Measurements from ENCODE around the gene NAV2. TPM values are rescaled to one million over a fixed set of nuclear protein-coding genes. Genes with fewer than 3 reads are reported as not detected.

NAV2 gene
- total RNA-seq, 1 experiment from 2014 or later: 46.3 TPM

- no peak overlapping the region for H3K56ac ChIP-seq (ENCODE audit: insufficient read length, low read depth, low read length)
- no peaks in the 10 kb centered on the region for H3K27me3 Mint-ChIP-seq (ENCODE audit: low read depth)
- WGBS (ENCODE audit: extremely low coverage, insufficient read length, low lambda C conversion rate): no CpG with 5 or more reads among the region's 2 CpGs
- H4K20me1 ChIP-seq (ENCODE audit: control insufficient read depth, insufficient read depth, insufficient read length): no peaks in the 10 kb centered on the region
- H2BK12ac ChIP-seq (ENCODE audit: insufficient read length, low read depth, low read length): no peak overlapping the region
- no peak overlapping the region for H3K4ac ChIP-seq (ENCODE audit: low read depth, low read length)
- no peak overlapping the region for H3K14ac ChIP-seq (ENCODE audit: insufficient read depth, low read length)
- no peak overlapping the region for H4K8ac ChIP-seq (replicated peaks; ENCODE audit: insufficient read length, low read depth, low read length)
- TF ChIP-seq, protein P1, sequence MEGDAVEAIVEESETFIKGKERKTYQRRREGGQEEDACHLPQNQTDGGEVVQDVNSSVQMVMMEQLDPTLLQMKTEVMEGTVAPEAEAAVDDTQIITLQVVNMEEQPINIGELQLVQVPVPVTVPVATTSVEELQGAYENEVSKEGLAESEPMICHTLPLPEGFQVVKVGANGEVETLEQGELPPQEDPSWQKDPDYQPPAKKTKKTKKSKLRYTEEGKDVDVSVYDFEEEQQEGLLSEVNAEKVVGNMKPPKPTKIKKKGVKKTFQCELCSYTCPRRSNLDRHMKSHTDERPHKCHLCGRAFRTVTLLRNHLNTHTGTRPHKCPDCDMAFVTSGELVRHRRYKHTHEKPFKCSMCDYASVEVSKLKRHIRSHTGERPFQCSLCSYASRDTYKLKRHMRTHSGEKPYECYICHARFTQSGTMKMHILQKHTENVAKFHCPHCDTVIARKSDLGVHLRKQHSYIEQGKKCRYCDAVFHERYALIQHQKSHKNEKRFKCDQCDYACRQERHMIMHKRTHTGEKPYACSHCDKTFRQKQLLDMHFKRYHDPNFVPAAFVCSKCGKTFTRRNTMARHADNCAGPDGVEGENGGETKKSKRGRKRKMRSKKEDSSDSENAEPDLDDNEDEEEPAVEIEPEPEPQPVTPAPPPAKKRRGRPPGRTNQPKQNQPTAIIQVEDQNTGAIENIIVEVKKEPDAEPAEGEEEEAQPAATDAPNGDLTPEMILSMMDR (conservative IDR thresholded peaks at IDR 0.05): no peak
- no peak overlapping the region for H2BK20ac ChIP-seq (ENCODE audit: low read depth, low read length, poor library complexity, severe bottlenecking)
- no peak overlapping the region for H3K4me2 ChIP-seq (ENCODE audit: insufficient read depth, insufficient read length, low read length)
- H3K4me3 Mint-ChIP-seq: no peak overlapping the region
- H3K4me1 ChIP-seq (ENCODE audit: insufficient read depth, low read length): peaks cover 33% of the 10 kb centered on the region
- H4K91ac ChIP-seq (ENCODE audit: insufficient read length, low read depth, low read length): no peak overlapping the region
- no peak overlapping the region for H2AK5ac ChIP-seq (ENCODE audit: insufficient read length, low read length)
- H3K18ac ChIP-seq (ENCODE audit: insufficient read length, low read depth, low read length): no peak overlapping the region
- no peak overlapping the region for H2BK15ac ChIP-seq (ENCODE audit: low read depth, low read length)
- peak overlapping the region in 1 of 3 experiments; percentile 23; a peak in 1 of 7 replicates for H3K27ac Mint-ChIP-seq
- H2AFZ ChIP-seq (ENCODE audit: low read length): no peak overlapping the region
- peaks cover 3% of the 10 kb centered on the region for H3K79me1 ChIP-seq (ENCODE audit: insufficient read depth, low read depth, low read length, poor library complexity, severe bottlenecking)
- DNase-seq: no peak
- no peak overlapping the region for H3K9ac ChIP-seq (ENCODE audit: extremely low read depth, insufficient read length, low read length)
- H3K4me1 Mint-ChIP-seq: peaks cover 59 to 72% of the 10 kb centered on the region in 2 experiments
- no peaks in the 10 kb centered on the region for H3K9me3 Mint-ChIP-seq
- H2BK5ac ChIP-seq (ENCODE audit: insufficient read length, low read length): no peak overlapping the region
- H3T11ph ChIP-seq (ENCODE audit: low read length): no peak overlapping the region
- H3K27me3 ChIP-seq (ENCODE audit: insufficient read depth, low read length): no peaks in the 10 kb centered on the region
- no peak overlapping the region for H3K27ac ChIP-seq (ENCODE audit: insufficient read length, low read depth, low read length)
- no peaks in the 10 kb centered on the region for H3K9me3 ChIP-seq (ENCODE audit: control insufficient read depth, low read depth, low read length)
- no peak overlapping the region for H3K23ac ChIP-seq (ENCODE audit: insufficient read length, low read depth, low read length)
- H2BK120ac ChIP-seq (ENCODE audit: low read depth, low read length, poor library complexity, severe bottlenecking): no peak overlapping the region
- H3K23me2 ChIP-seq (ENCODE audit: insufficient read length, low read depth, low read length, poor library complexity, severe bottlenecking): no peaks in the 10 kb centered on the region
- peaks cover 2 to 10% (median 3%) of the 10 kb centered on the region in 3 experiments; a peak in 5 of 7 replicates for H3K36me3 Mint-ChIP-seq (ENCODE audit: insufficient read depth in 1 of 3, low read depth in 3 of 3)
- H3K79me2 ChIP-seq (ENCODE audit: insufficient read depth, low read length): peaks cover 7% of the 10 kb centered on the region; the same call in 1 of the 2 replicates
- no peak overlapping the region for H4K5ac ChIP-seq (ENCODE audit: insufficient read length, low read depth, low read length)
These were observed 93.6 kb downstream of the NAV2 start for GRCh38 chr11:19806251-19806650.
